ENCODE measurements around the gene ABCD3. TPM values are rescaled to one million over a fixed set of nuclear protein-coding genes. Genes with fewer than 3 reads are reported as not detected.

ABCD3 gene
- total and polyA plus RNA-seq, 8 donors = 42.7 to 66.1 (median 49.3) TPM

GRCh38 chr1:94382201-94382600, 36.0 kb upstream of the ABCD3 start:
- Histone ChIP-seq H3K9me3 (no peaks in the 10 kb centered on the region), H3K4me3 (no peak overlapping the region), H3K27me3 (no peaks in the 10 kb centered on the region), H3K27ac (peak overlapping the region; percentile 11 to 35), H3K36me3 (no peaks in the 10 kb centered on the region), H3K4me1 (peaks cover 0 to 13% of the 10 kb centered on the region in 2 donors)
- intact Hi-C loops (cut with DNase I) = no loop called here
- TF ChIP-seq CTCF (IDR thresholded peaks at IDR 0.05) = no peak
- ATAC-seq = peak; percentile 71
- peak in 3 of 4 donors; percentile 5 to 86 (median 74) for DNase-seq

GRCh38 chr1:94383966-94384408, 34.2 kb upstream of the ABCD3 start:
- peak overlapping the region; percentile 55 to 62 for H3K27ac ChIP-seq
- H3K4me1 ChIP-seq = peaks cover 0 to 13% of the 10 kb centered on the region in 2 donors
- intact Hi-C loops (cut with DNase I) = no loop called here
- H3K36me3 ChIP-seq = no peaks in the 10 kb centered on the region
- H3K9me3 ChIP-seq = no peaks in the 10 kb centered on the region
- no peaks in the 10 kb centered on the region for H3K27me3 ChIP-seq
- ATAC-seq (peak; percentile 60), DNase-seq (peak in 2 of 4 donors; percentile 12 to 31)
- TF ChIP-seq CTCF (IDR thresholded peaks at IDR 0.05) = no peak
- H3K4me3 ChIP-seq = no peak overlapping the region

GRCh38 chr1:94384485-94385265, 33.5 kb upstream of the ABCD3 start:
- peak overlapping the region; percentile 55 to 62 for H3K27ac ChIP-seq
- DNase-seq (peak in 3 of 4 donors; percentile 16 to 58 (median 49)), ATAC-seq (peak; percentile 81)
- H3K27me3 ChIP-seq = no peaks in the 10 kb centered on the region
- intact Hi-C loops (cut with DNase I) = no loop called here
- TF ChIP-seq CTCF (IDR thresholded peaks at IDR 0.05) = no peak
- H3K4me3 ChIP-seq = no peak overlapping the region
- peaks cover 0 to 13% of the 10 kb centered on the region in 2 donors for H3K4me1 ChIP-seq
- no peaks in the 10 kb centered on the region for H3K36me3 ChIP-seq
- H3K9me3 ChIP-seq = no peaks in the 10 kb centered on the region

- Histone ChIP-seq H3K27ac (peak overlapping the region; percentile 55 to 62), H3K27me3 (no peaks in the 10 kb centered on the region), H3K4me3 (no peak overlapping the region), H3K9me3 (no peaks in the 10 kb centered on the region), H3K4me1 (peaks cover 0 to 13% of the 10 kb centered on the region in 2 donors), H3K36me3 (no peaks in the 10 kb centered on the region)
- no peak for DNase-seq
- ATAC-seq = peak; percentile 29
- no peak for TF ChIP-seq CTCF (IDR thresholded peaks at IDR 0.05)
- intact Hi-C loops (cut with DNase I) = no loop called here
These were observed 32.8 kb upstream of the ABCD3 start for GRCh38 chr1:94385308-94385929.

- Histone ChIP-seq H3K4me3 (no peak overlapping the region), H3K27me3 (no peaks in the 10 kb centered on the region), H3K4me1 (peaks cover 0 to 8% of the 10 kb centered on the region in 2 donors), H3K27ac (no peak overlapping the region), H3K36me3 (no peaks in the 10 kb centered on the region), H3K9me3 (no peaks in the 10 kb centered on the region)
- DNase-seq (no peak), ATAC-seq (no peak)
- intact Hi-C loops (cut with DNase I) = no loop called here
- TF ChIP-seq CTCF (IDR thresholded peaks at IDR 0.05) = no peak
These were observed 28.9 kb upstream of the ABCD3 start for GRCh38 chr1:94389298-94389697.
